PC-9 (cell line): ENCODE results near the gene AGBL4. TPM values are rescaled to one million over a fixed set of nuclear protein-coding genes. Genes with fewer than 3 reads are reported as not detected.

Experiments
- BruUV-seq: library from RNA; stranded (reverse); fragments of 400-500 nt; replicated peaks from 2 replicates; lab custom pipeline; 2021; lab: Mats Ljungman, UMichigan
- CTCF ChIA-PET: fragments of 300-600 bp; sonication (Branson Sonifier 250); formaldehyde crosslinking; loops from one replicate; lab custom pipeline; 2022; ENCODE audit warnings: antibody characterized with exemption; lab: Charles Lee
- POLR2A ChIA-PET: fragments of 300-600 bp; sonication (Branson Sonifier 250); formaldehyde crosslinking; loops from one replicate; lab custom pipeline; 2022; ENCODE audit warnings: antibody characterized with exemption; ENCODE audit not compliant: unreplicated experiment; lab: Charles Lee
- DNase-seq, 2 experiments: peaks; one replicate each; pipeline versions ENCODE4 v3.0.0 to v3.0.0-alpha.2; 2015 to 2022; ENCODE audit warnings: mixed read lengths in 1 of 2
- H2AFZ ChIP-seq: fragments of 200-600 bp; sonication (generic); 2 replicates; pipeline ENCODE4 v1.8.1; 2017; ENCODE audit warnings: antibody characterized with exemption
- H3F3A ChIP-seq: fragments of 200-600 bp; sonication (generic); 2 replicates; pipeline ENCODE4 v1.8.1; 2017; ENCODE audit warnings: antibody characterized with exemption, mild to moderate bottlenecking, low read depth; ENCODE audit not compliant: insufficient read depth
- H3K27ac ChIP-seq: fragments of 200-600 bp; sonication (generic); 2 replicates; pipeline ENCODE4 v1.6.1; 2016; ENCODE audit warnings: mixed run types
- H3K27me3 ChIP-seq: fragments of 200-600 bp; sonication (generic); 2 replicates; pipeline ENCODE4 v1.6.1; 2016; ENCODE audit warnings: low read depth, mixed run types; ENCODE audit not compliant: insufficient read depth
- H3K36me3 ChIP-seq: fragments of 200-600 bp; sonication (generic); 2 replicates; pipeline ENCODE4 v1.6.1; 2016; ENCODE audit warnings: low read depth, mixed run types
- H3K4me1 ChIP-seq: fragments of 200-600 bp; sonication (generic); replicated peaks from 2 replicates; pipeline ENCODE4 v1.6.1; 2016; ENCODE audit warnings: mixed run types; ENCODE audit not compliant: insufficient read depth
- H3K4me2 ChIP-seq: fragments of 200-600 bp; sonication (generic); 2 replicates; pipeline ENCODE4 v1.6.1; 2017; ENCODE audit warnings: mixed run types
- H3K4me3 ChIP-seq: fragments of 200-600 bp; sonication (generic); 2 replicates; pipeline ENCODE4 v1.6.1; 2016; ENCODE audit warnings: mixed run types
- H3K79me2 ChIP-seq: fragments of 200-600 bp; sonication (generic); 2 replicates; pipeline ENCODE4 v1.6.1; 2017; ENCODE audit warnings: low read depth, mixed run types
- H3K9me2 ChIP-seq: fragments of 200-600 bp; sonication (generic); 2 replicates; pipeline ENCODE4 v1.8.1; 2017; ENCODE audit warnings: mild to moderate bottlenecking; ENCODE audit not compliant: insufficient read depth
- H3K9me3 ChIP-seq: fragments of 200-600 bp; sonication (generic); 2 replicates; pipeline ENCODE4 v1.8.1; 2016; ENCODE audit warnings: low read depth; ENCODE audit not compliant: insufficient read depth
- H4K20me1 ChIP-seq: fragments of 200-600 bp; sonication (generic); 2 replicates; pipeline ENCODE4 v1.8.1; 2017; ENCODE audit not compliant: insufficient read depth
- CTCF ChIP-seq: fragments of 200-600 bp; sonication (generic); conservative IDR thresholded peaks from 2 replicates; pipeline ENCODE4 v1.6.1; 2017; ENCODE audit warnings: mixed run types, antibody characterized with exemption, mild to moderate bottlenecking, moderate library complexity
- EZH2 ChIP-seq: fragments of 200-600 bp; sonication (generic); IDR thresholded peaks from 2 replicates; pipeline ENCODE4 v1.8.0; 2017; ENCODE audit warnings: antibody characterized with exemption, low read depth
- intact Hi-C: fragments of 100-400 bp; cut with micrococcal nuclease; formaldehyde crosslinking; loops from one replicate; pipeline ENCODE4 v1.10.0; 2022; ENCODE audit not compliant: unreplicated experiment
- total RNA-seq: library from RNA; stranded (reverse); gene quantifications from 2 replicates; pipeline ENCODE4 v1.2.3, GENCODE V29; 2021

The AGBL4 gene
- total RNA-seq, 1 experiment from 2014 or later, result not detected

- BruUV-seq, result no TSS peak
- Histone ChIP-seq H2AFZ (no peak overlapping the region), H3K27me3 (peaks cover 62% of the 10 kb centered on the region), H3K9me3 (no peaks in the 10 kb centered on the region), H3K79me2 (no peaks in the 10 kb centered on the region), H4K20me1 (no peaks in the 10 kb centered on the region), H3K9me2 (no peaks in the 10 kb centered on the region), H3K4me3 (no peak overlapping the region), H3K4me1 (no peaks in the 10 kb centered on the region), H3K36me3 (no peaks in the 10 kb centered on the region), H3K27ac (no peak overlapping the region), H3F3A (no peaks in the 10 kb centered on the region), H3K4me2 (no peak overlapping the region)
- intact Hi-C loops, result no loop called here
- ChIA-PET POLR2A (no interaction called here), CTCF (no interaction called here)
- DNase-seq, result no peak
- no peak for TF ChIP-seq EZH2
- no peak for TF ChIP-seq CTCF
Measured at GRCh38 chr1:48735796-48736195, 1288.0 kb downstream of the AGBL4 start.

GRCh38 chr1:48730164-48730910 is 1293.4 kb downstream of the AGBL4 start:
- intact Hi-C loops, result no loop called here
- Histone ChIP-seq H2AFZ (no peak overlapping the region), H4K20me1 (no peaks in the 10 kb centered on the region), H3K79me2 (no peaks in the 10 kb centered on the region), H3K36me3 (no peaks in the 10 kb centered on the region), H3K4me1 (no peaks in the 10 kb centered on the region), H3K4me3 (no peak overlapping the region), H3K9me3 (no peaks in the 10 kb centered on the region), H3K4me2 (no peak overlapping the region), H3K27ac (no peak overlapping the region), H3F3A (no peaks in the 10 kb centered on the region), H3K27me3 (peaks cover 25% of the 10 kb centered on the region), H3K9me2 (no peaks in the 10 kb centered on the region)
- TF ChIP-seq CTCF (no peak), EZH2 (no peak)
- no peak for DNase-seq
- CTCF ChIA-PET, result no interaction called here
- POLR2A ChIA-PET, result no interaction called here
- BruUV-seq, result no TSS peak

GRCh38 chr1:48728584-48728983 is 1295.2 kb downstream of the AGBL4 start:
- Histone ChIP-seq H3K4me3 (no peak overlapping the region), H3K36me3 (no peaks in the 10 kb centered on the region), H3K79me2 (no peaks in the 10 kb centered on the region), H3K4me1 (no peaks in the 10 kb centered on the region), H3F3A (no peaks in the 10 kb centered on the region), H4K20me1 (no peaks in the 10 kb centered on the region), H3K4me2 (no peak overlapping the region), H2AFZ (no peak overlapping the region), H3K9me3 (no peaks in the 10 kb centered on the region), H3K27ac (no peak overlapping the region), H3K9me2 (no peaks in the 10 kb centered on the region), H3K27me3 (peaks cover 10% of the 10 kb centered on the region)
- no peak for DNase-seq
- BruUV-seq, result no TSS peak
- CTCF ChIA-PET, result no interaction called here
- TF ChIP-seq CTCF (no peak), EZH2 (no peak)
- POLR2A ChIA-PET, result no interaction called here
- intact Hi-C loops, result loop anchor here (10.0 kb wide), 1 partner anchor 1684 kb away; no protein-coding TSS in a partner anchor
